OCI-LY1 (cell line): ENCODE measurements around the gene ANKHD1.

ENCODE experiments used
- H2AFZ ChIP-seq: fragments of 200-600 bp; sonication (generic), shearing (Covaris generic); 2 replicates; pipeline ENCODE4 v1.6.0; 2014; ENCODE audit warnings: antibody characterized with exemption, mild to moderate bottlenecking, low read length
- H3F3A ChIP-seq: fragments of 200-600 bp; sonication (generic), shearing (Covaris generic); 2 replicates; pipeline ENCODE4 v1.6.0; 2014; ENCODE audit warnings: mild to moderate bottlenecking, antibody characterized with exemption, low read length, moderate library complexity; ENCODE audit not compliant: insufficient read depth
- H3K27ac ChIP-seq: fragments of 200-600 bp; sonication (generic); 2 replicates; pipeline ENCODE4 v1.5.1; 2014; ENCODE audit warnings: low read length, mixed run types, mild to moderate bottlenecking, low read depth; ENCODE audit not compliant: poor library complexity, severe bottlenecking
- H3K27me3 ChIP-seq: fragments of 200-600 bp; sonication (generic); 2 replicates; pipeline ENCODE4 v1.6.0; 2014; ENCODE audit warnings: antibody characterized with exemption, mild to moderate bottlenecking, low read length, moderate library complexity; ENCODE audit not compliant: insufficient read depth
- H3K36me3 ChIP-seq: fragments of 200-600 bp; sonication (generic); 2 replicates; pipeline ENCODE4 v1.6.1; 2014; ENCODE audit warnings: mild to moderate bottlenecking, antibody characterized with exemption, low read length, moderate library complexity, mixed read lengths; ENCODE audit not compliant: insufficient read depth
- H3K4me1 ChIP-seq: fragments of 200-600 bp; sonication (generic); 2 replicates; pipeline ENCODE4 v1.5.1; 2014; ENCODE audit warnings: mild to moderate bottlenecking, low read length, moderate library complexity; ENCODE audit not compliant: insufficient read depth, severe bottlenecking
- H3K4me2 ChIP-seq: fragments of 200-600 bp; sonication (generic), shearing (Covaris generic); 2 replicates; pipeline ENCODE4 v1.6.1; 2014; ENCODE audit warnings: low read length
- H3K4me3 ChIP-seq: fragments of 200-600 bp; sonication (generic); 2 replicates; pipeline ENCODE4 v1.5.1; 2014; ENCODE audit warnings: low read length, low read depth, mild to moderate bottlenecking, mixed read lengths; ENCODE audit not compliant: poor library complexity, severe bottlenecking
- H3K79me2 ChIP-seq: fragments of 200-600 bp; shearing (Covaris generic); 2 replicates; pipeline ENCODE4 v1.6.1; 2016; ENCODE audit warnings: mixed run types, low read length, mixed read lengths; ENCODE audit not compliant: insufficient read depth
- H3K9ac ChIP-seq: fragments of 200-600 bp; sonication (generic), shearing (Covaris generic); 2 replicates; pipeline ENCODE4 v1.6.1; 2014; ENCODE audit warnings: mild to moderate bottlenecking, low read length, mixed read lengths
- H3K9me2 ChIP-seq: fragments of 200-600 bp; sonication (generic), shearing (Covaris generic); 2 replicates; pipeline ENCODE4 v1.6.1; 2014; ENCODE audit warnings: low read depth, mild to moderate bottlenecking, low read length, mixed read lengths
- H3K9me3 ChIP-seq: fragments of 200-600 bp; shearing (Covaris generic); 2 replicates; pipeline ENCODE4 v1.6.1; 2014; ENCODE audit warnings: low read length, mixed read lengths
- H4K20me1 ChIP-seq: fragments of 200-600 bp; sonication (generic), shearing (Covaris generic); 2 replicates; pipeline ENCODE4 v1.6.0; 2016; ENCODE audit warnings: mild to moderate bottlenecking, low read length; ENCODE audit not compliant: insufficient read depth
- EZH2 ChIP-seq: fragments of 200-600 bp; sonication (generic), shearing (Covaris generic); IDR thresholded peaks from 2 replicates; pipeline ENCODE4 v1.8.0; 2017; ENCODE audit warnings: borderline replicate concordance, mixed run types, mild to moderate bottlenecking, antibody characterized with exemption, low read length, moderate library complexity, mixed read lengths
- TF ChIP-seq, protein P1 (sequence below): fragments of 200-600 bp; sonication (generic), shearing (Covaris generic); IDR thresholded peaks from 2 replicates; pipeline ENCODE4 v1.5.1; 2017; ENCODE audit warnings: mild to moderate bottlenecking, antibody characterized with exemption, low read length, moderate library complexity, mixed read lengths

The ANKHD1 gene

DNA sequence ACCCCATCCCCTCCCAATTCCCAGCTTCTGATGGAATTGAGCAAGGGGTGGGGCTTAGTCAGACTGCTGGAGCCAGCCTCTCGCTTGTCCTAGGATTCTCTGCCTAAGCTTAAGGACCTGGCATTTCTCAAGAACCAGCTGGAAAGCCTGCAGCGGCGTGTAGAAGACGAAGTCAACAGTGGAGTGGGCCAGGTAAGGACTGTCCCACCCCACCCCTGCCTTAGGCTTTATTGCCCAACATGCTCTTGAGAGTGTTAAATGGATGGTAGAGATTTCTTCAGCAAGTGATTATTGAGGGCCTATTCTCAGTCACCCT, 164.1 kb downstream of the ANKHD1 start:
- no peaks in the 10 kb centered on the region for H3K79me2 ChIP-seq
- H3K9me3 ChIP-seq: no peaks in the 10 kb centered on the region
- H3K9me2 ChIP-seq: no peaks in the 10 kb centered on the region
- H4K20me1 ChIP-seq: no peaks in the 10 kb centered on the region
- H3F3A ChIP-seq: no peaks in the 10 kb centered on the region
- no peak for TF ChIP-seq EZH2
- TF ChIP-seq, protein P1, sequence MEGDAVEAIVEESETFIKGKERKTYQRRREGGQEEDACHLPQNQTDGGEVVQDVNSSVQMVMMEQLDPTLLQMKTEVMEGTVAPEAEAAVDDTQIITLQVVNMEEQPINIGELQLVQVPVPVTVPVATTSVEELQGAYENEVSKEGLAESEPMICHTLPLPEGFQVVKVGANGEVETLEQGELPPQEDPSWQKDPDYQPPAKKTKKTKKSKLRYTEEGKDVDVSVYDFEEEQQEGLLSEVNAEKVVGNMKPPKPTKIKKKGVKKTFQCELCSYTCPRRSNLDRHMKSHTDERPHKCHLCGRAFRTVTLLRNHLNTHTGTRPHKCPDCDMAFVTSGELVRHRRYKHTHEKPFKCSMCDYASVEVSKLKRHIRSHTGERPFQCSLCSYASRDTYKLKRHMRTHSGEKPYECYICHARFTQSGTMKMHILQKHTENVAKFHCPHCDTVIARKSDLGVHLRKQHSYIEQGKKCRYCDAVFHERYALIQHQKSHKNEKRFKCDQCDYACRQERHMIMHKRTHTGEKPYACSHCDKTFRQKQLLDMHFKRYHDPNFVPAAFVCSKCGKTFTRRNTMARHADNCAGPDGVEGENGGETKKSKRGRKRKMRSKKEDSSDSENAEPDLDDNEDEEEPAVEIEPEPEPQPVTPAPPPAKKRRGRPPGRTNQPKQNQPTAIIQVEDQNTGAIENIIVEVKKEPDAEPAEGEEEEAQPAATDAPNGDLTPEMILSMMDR: no peak
- H2AFZ ChIP-seq: no peak overlapping the region
- peak overlapping the region; percentile 92; the same call in 1 of the 2 replicates for H3K9ac ChIP-seq
- peaks cover 33% of the 10 kb centered on the region for H3K4me1 ChIP-seq
- peak overlapping the region; percentile 57 for H3K27ac ChIP-seq
- peaks cover 33% of the 10 kb centered on the region for H3K36me3 ChIP-seq
- H3K27me3 ChIP-seq: no peaks in the 10 kb centered on the region
- H3K4me2 ChIP-seq: peak overlapping the region; percentile 94
- peak overlapping the region; percentile 79 for H3K4me3 ChIP-seq

GRCh38 chr5:140566665-140567064, 165.0 kb downstream of the ANKHD1 start:
- no peak overlapping the region for H3K27ac ChIP-seq

GRCh38 chr5:140567136-140567818, 165.6 kb downstream of the ANKHD1 start:
- Histone ChIP-seq H3K9me2 (no peaks in the 10 kb centered on the region), H3K4me3 (no peak overlapping the region), H4K20me1 (no peaks in the 10 kb centered on the region), H2AFZ (no peak overlapping the region), H3K9ac (no peak overlapping the region), H3K36me3 (peaks cover 33% of the 10 kb centered on the region), H3K27ac (no peak overlapping the region), H3F3A (no peaks in the 10 kb centered on the region), H3K27me3 (no peaks in the 10 kb centered on the region), H3K9me3 (no peaks in the 10 kb centered on the region), H3K79me2 (no peaks in the 10 kb centered on the region), H3K4me1 (peaks cover 33% of the 10 kb centered on the region), H3K4me2 (no peak overlapping the region)
- TF ChIP-seq, protein P1: no peak
- no peak for TF ChIP-seq EZH2

More at GRCh38 chr5:140566665-140567064, 165.0 kb downstream of the ANKHD1 start:
- H3K4me2 ChIP-seq: no peak overlapping the region
- no peaks in the 10 kb centered on the region for H3K79me2 ChIP-seq
- H3K4me3 ChIP-seq: no peak overlapping the region
- no peaks in the 10 kb centered on the region for H3K27me3 ChIP-seq
- no peaks in the 10 kb centered on the region for H3K9me3 ChIP-seq
- H4K20me1 ChIP-seq: no peaks in the 10 kb centered on the region
- no peaks in the 10 kb centered on the region for H3K9me2 ChIP-seq
- no peaks in the 10 kb centered on the region for H3F3A ChIP-seq
- H3K4me1 ChIP-seq: peaks cover 33% of the 10 kb centered on the region
- no peak overlapping the region for H2AFZ ChIP-seq
- TF ChIP-seq, protein P1: no peak
- no peak for TF ChIP-seq EZH2
- no peak overlapping the region for H3K9ac ChIP-seq
- H3K36me3 ChIP-seq: peaks cover 33% of the 10 kb centered on the region
